KMS-11 (cell line): ENCODE measurements around the gene UGT1A9.

Experiments
- H2AFZ ChIP-seq: fragments of 200-600 bp; sonication (generic); 2 replicates; pipeline ENCODE4 v1.6.1; 2016; ENCODE audit warnings: antibody characterized with exemption, mixed run types, low read depth
- H3K27ac ChIP-seq: fragments of 200-600 bp; sonication (generic); 2 replicates; pipeline ENCODE4 v1.6.1; 2016; ENCODE audit warnings: mild to moderate bottlenecking, mixed run types
- H3K27me3 ChIP-seq: fragments of 200-600 bp; sonication (generic); 2 replicates; pipeline ENCODE4 v1.6.1; 2017; ENCODE audit warnings: mild to moderate bottlenecking, low read depth, mixed run types, moderate library complexity; ENCODE audit not compliant: insufficient read depth
- H3K36me3 ChIP-seq: fragments of 200-600 bp; sonication (generic); 2 replicates; pipeline ENCODE4 v1.6.1; 2017; ENCODE audit warnings: mild to moderate bottlenecking, mixed run types; ENCODE audit not compliant: insufficient read depth
- H3K4me1 ChIP-seq: fragments of 200-600 bp; sonication (generic); 2 replicates; pipeline ENCODE4 v1.6.1; 2016; ENCODE audit warnings: mild to moderate bottlenecking, low read depth, mixed run types; ENCODE audit not compliant: poor library complexity, severe bottlenecking
- H3K4me2 ChIP-seq: fragments of 200-600 bp; sonication (generic); 2 replicates; pipeline ENCODE4 v1.7.0; 2016; ENCODE audit warnings: mild to moderate bottlenecking, mixed run types
- H3K4me3 ChIP-seq: fragments of 200-600 bp; sonication (generic); IDR thresholded peaks from 2 replicates; pipeline ENCODE4 v1.6.1; 2017; ENCODE audit warnings: low read depth, low read length, mixed read lengths; ENCODE audit not compliant: insufficient read depth
- H3K79me2 ChIP-seq: fragments of 200-600 bp; sonication (generic); 2 replicates; pipeline ENCODE4 v1.6.1; 2016; ENCODE audit warnings: low read depth, mixed run types; ENCODE audit not compliant: insufficient read depth
- H3K9ac ChIP-seq: fragments of 200-600 bp; sonication (generic); 2 replicates; pipeline ENCODE4 v1.6.1; 2016; ENCODE audit warnings: mild to moderate bottlenecking, mixed run types
- H4K20me1 ChIP-seq: fragments of 200-600 bp; sonication (generic); 2 replicates; pipeline ENCODE4 v1.6.1; 2016; ENCODE audit warnings: mild to moderate bottlenecking, mixed run types; ENCODE audit not compliant: insufficient read depth
- TF ChIP-seq, protein P1 (sequence below): fragments of 200-600 bp; sonication (generic); conservative IDR thresholded peaks from 2 replicates; pipeline ENCODE4 v1.6.1; 2017; ENCODE audit warnings: low read depth, mild to moderate bottlenecking, antibody characterized with exemption, low read length, moderate library complexity, mixed read lengths

Gene UGT1A9

GRCh38 chr2:233792720-233793119, 121.0 kb downstream of the UGT1A9 start:
- Histone ChIP-seq H3K9ac (no peak overlapping the region), H3K27me3 (no peaks in the 10 kb centered on the region), H3K4me2 (no peak overlapping the region), H4K20me1 (no peaks in the 10 kb centered on the region), H2AFZ (no peak overlapping the region), H3K36me3 (no peaks in the 10 kb centered on the region), H3K4me1 (no peaks in the 10 kb centered on the region), H3K27ac (no peak overlapping the region), H3K79me2 (no peaks in the 10 kb centered on the region), H3K4me3 (no peak overlapping the region)
- TF ChIP-seq, protein P1, sequence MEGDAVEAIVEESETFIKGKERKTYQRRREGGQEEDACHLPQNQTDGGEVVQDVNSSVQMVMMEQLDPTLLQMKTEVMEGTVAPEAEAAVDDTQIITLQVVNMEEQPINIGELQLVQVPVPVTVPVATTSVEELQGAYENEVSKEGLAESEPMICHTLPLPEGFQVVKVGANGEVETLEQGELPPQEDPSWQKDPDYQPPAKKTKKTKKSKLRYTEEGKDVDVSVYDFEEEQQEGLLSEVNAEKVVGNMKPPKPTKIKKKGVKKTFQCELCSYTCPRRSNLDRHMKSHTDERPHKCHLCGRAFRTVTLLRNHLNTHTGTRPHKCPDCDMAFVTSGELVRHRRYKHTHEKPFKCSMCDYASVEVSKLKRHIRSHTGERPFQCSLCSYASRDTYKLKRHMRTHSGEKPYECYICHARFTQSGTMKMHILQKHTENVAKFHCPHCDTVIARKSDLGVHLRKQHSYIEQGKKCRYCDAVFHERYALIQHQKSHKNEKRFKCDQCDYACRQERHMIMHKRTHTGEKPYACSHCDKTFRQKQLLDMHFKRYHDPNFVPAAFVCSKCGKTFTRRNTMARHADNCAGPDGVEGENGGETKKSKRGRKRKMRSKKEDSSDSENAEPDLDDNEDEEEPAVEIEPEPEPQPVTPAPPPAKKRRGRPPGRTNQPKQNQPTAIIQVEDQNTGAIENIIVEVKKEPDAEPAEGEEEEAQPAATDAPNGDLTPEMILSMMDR, result no peak

GRCh38 chr2:233793465-233794127, 121.9 kb downstream of the UGT1A9 start:
- Histone ChIP-seq H3K4me3 (no peak overlapping the region), H3K4me2 (no peak overlapping the region), H2AFZ (no peak overlapping the region), H3K36me3 (no peaks in the 10 kb centered on the region), H3K79me2 (no peaks in the 10 kb centered on the region), H3K9ac (no peak overlapping the region), H3K27me3 (no peaks in the 10 kb centered on the region), H4K20me1 (no peaks in the 10 kb centered on the region), H3K4me1 (no peaks in the 10 kb centered on the region), H3K27ac (no peak overlapping the region)
- TF ChIP-seq, protein P1, result no peak

- TF ChIP-seq, protein P1, result no peak
- H3K4me2 ChIP-seq, result no peak overlapping the region
- no peak overlapping the region for H3K9ac ChIP-seq
- no peaks in the 10 kb centered on the region for H3K4me1 ChIP-seq
- no peak overlapping the region for H3K4me3 ChIP-seq
- no peaks in the 10 kb centered on the region for H4K20me1 ChIP-seq
- no peaks in the 10 kb centered on the region for H3K79me2 ChIP-seq
- H3K27me3 ChIP-seq, result no peaks in the 10 kb centered on the region
- H3K27ac ChIP-seq, result no peak overlapping the region
- no peaks in the 10 kb centered on the region for H3K36me3 ChIP-seq
- H2AFZ ChIP-seq, result no peak overlapping the region
These were observed 122.5 kb downstream of the UGT1A9 start for GRCh38 chr2:233794128-233794658.

DNA sequence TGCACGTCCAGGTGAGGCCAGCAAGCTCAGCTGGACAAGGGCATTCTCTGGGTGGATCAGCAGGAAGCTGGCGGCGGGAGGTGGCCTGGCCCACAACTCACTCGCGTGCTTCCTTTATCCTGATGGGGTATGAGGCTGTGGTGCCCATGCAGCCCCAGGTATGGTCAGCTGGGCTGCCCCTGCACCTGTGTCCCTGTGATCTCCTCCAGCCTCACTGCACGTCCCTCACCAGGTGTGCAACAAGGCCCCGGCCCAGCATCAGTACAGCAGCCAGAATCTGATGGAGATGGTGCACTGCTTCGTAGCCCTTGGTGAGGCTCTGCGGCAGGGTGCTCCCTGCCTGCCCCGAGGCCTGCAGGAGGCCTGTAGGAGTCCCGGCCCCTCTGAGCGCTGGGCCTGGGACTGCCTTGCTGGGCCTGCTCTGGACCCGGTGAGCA, 124.1 kb downstream of the UGT1A9 start:
- Histone ChIP-seq H3K9ac (no peak overlapping the region), H3K4me2 (no peak overlapping the region), H3K4me3 (no peak overlapping the region), H4K20me1 (no peaks in the 10 kb centered on the region), H3K79me2 (no peaks in the 10 kb centered on the region), H3K27ac (no peak overlapping the region), H2AFZ (no peak overlapping the region), H3K4me1 (no peaks in the 10 kb centered on the region), H3K36me3 (no peaks in the 10 kb centered on the region), H3K27me3 (no peaks in the 10 kb centered on the region)
- TF ChIP-seq, protein P1, result no peak
